ENCODE results near the gene RHBDL1. TPM values are rescaled to one million over a fixed set of nuclear protein-coding genes. Genes with fewer than 3 reads are reported as not detected.

The RHBDL1 gene
- total RNA-seq, 1 experiment from 2014 or later, result 2.9 TPM

DNA sequence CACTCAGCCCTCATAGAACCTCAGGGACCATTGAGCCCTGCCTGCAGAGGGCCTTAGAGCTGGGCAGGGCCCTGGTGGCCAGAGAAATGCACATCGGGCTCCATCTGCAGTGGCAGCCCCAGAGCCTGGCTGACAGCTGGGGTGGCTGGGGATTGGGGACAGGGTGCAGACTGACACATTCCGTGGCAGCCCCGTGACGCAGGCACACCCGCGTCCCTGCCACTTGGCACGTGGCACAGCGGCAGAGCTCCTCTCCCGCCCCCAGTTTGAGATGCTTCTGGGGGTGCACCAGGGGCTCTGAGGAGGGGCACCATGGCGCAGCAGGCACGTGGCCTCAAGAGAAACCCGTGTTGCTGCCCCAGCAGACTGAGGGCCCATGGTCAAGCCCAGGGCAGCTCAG is 27.9 kb downstream of the RHBDL1 start:
- Mint-ChIP-seq H3K9me3 (ENCODE audit: unreplicated experiment) (no peaks in the 10 kb centered on the region), H3K27ac (ENCODE audit: unreplicated experiment) (no peak overlapping the region), H3K4me1 (ENCODE audit: low read depth, unreplicated experiment) (no peaks in the 10 kb centered on the region), H3K27me3 (ENCODE audit: insufficient read depth, unreplicated experiment) (peaks cover 14% of the 10 kb centered on the region), H3K4me3 (ENCODE audit: unreplicated experiment) (no peak overlapping the region), H3K36me3 (ENCODE audit: insufficient read depth, unreplicated experiment) (peaks cover 6% of the 10 kb centered on the region)
- ChIA-PET CTCF (interaction anchor here (0.5 kb wide), 1 partner anchor 47 kb away, joined by 3 read pairs; no protein-coding TSS in a partner anchor), POLR2A (no interaction called here)
- Histone ChIP-seq H3K9me3 (no peaks in the 10 kb centered on the region), H3K27me3 (replicated peaks; ENCODE audit: control insufficient read depth, insufficient read depth, low read length) (no peaks in the 10 kb centered on the region; the same call in none of the 2 replicates), H3K4me3 (ENCODE audit: low read depth, low read length) (no peak overlapping the region), H3K4me1 (peaks cover 5% of the 10 kb centered on the region), H3K36me3 (ENCODE audit: control insufficient read depth, insufficient read depth, low read length) (no peaks in the 10 kb centered on the region)
- BruUV-seq (replicated peaks), result no TSS peak
- intact Hi-C loops (cut with micrococcal nuclease; ENCODE audit: unreplicated experiment), result no loop called here
- TF ChIP-seq, protein P1, sequence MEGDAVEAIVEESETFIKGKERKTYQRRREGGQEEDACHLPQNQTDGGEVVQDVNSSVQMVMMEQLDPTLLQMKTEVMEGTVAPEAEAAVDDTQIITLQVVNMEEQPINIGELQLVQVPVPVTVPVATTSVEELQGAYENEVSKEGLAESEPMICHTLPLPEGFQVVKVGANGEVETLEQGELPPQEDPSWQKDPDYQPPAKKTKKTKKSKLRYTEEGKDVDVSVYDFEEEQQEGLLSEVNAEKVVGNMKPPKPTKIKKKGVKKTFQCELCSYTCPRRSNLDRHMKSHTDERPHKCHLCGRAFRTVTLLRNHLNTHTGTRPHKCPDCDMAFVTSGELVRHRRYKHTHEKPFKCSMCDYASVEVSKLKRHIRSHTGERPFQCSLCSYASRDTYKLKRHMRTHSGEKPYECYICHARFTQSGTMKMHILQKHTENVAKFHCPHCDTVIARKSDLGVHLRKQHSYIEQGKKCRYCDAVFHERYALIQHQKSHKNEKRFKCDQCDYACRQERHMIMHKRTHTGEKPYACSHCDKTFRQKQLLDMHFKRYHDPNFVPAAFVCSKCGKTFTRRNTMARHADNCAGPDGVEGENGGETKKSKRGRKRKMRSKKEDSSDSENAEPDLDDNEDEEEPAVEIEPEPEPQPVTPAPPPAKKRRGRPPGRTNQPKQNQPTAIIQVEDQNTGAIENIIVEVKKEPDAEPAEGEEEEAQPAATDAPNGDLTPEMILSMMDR (IDR thresholded peaks at IDR 0.05; ENCODE audit: insufficient read depth in 1 of 2, low read depth in 1 of 2, low read length in 1 of 2, severe bottlenecking in 1 of 2, unreplicated experiment in 1 of 2), result no peak
- no peak for DNase-seq

DNA sequence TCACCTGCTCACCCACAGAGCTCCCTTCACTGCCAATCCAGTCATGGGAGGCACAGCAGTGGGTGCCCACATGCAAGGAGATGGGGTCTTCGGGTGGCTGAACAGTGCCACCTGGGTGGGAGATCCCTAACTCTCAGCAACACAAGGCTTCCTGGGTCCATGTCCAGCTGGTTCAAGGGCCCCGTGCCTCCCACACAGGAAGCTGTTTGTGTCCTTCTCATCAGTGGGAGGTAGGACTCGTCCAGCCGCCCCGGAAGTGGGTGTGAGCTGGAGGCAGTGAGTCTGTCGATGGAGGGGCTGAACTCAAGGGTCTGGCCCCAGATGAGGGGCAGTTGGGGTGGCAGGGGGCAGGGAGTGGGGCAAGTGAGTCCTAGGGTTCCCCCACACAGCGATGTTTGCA is 28.6 kb downstream of the RHBDL1 start:
- Histone ChIP-seq H3K9me3 (no peaks in the 10 kb centered on the region), H3K4me3 (ENCODE audit: low read depth, low read length) (no peak overlapping the region), H3K4me1 (peaks cover 5% of the 10 kb centered on the region), H3K27me3 (replicated peaks; ENCODE audit: control insufficient read depth, insufficient read depth, low read length) (no peaks in the 10 kb centered on the region; the same call in none of the 2 replicates), H3K36me3 (ENCODE audit: control insufficient read depth, insufficient read depth, low read length) (no peaks in the 10 kb centered on the region)
- BruUV-seq (replicated peaks), result no TSS peak
- ChIA-PET CTCF (interaction anchor here (0.5 kb wide), 1 partner anchor 47 kb away, joined by 3 read pairs; no protein-coding TSS in a partner anchor), POLR2A (no interaction called here)
- intact Hi-C loops (cut with micrococcal nuclease; ENCODE audit: unreplicated experiment), result no loop called here
- H3K9me3 Mint-ChIP-seq (ENCODE audit: unreplicated experiment), result no peaks in the 10 kb centered on the region
- TF ChIP-seq, protein P1 (IDR thresholded peaks at IDR 0.05; ENCODE audit: insufficient read depth in 1 of 2, low read depth in 1 of 2, low read length in 1 of 2, severe bottlenecking in 1 of 2, unreplicated experiment in 1 of 2), result no peak
- no peaks in the 10 kb centered on the region for H3K4me1 Mint-ChIP-seq (ENCODE audit: low read depth, unreplicated experiment)
- H3K4me3 Mint-ChIP-seq (ENCODE audit: unreplicated experiment), result peak overlapping the region; percentile 44
- no peak for DNase-seq
- no peak overlapping the region for H3K27ac Mint-ChIP-seq (ENCODE audit: unreplicated experiment)
- H3K36me3 Mint-ChIP-seq (ENCODE audit: insufficient read depth, unreplicated experiment), result peaks cover 6% of the 10 kb centered on the region
- peaks cover 14% of the 10 kb centered on the region for H3K27me3 Mint-ChIP-seq (ENCODE audit: insufficient read depth, unreplicated experiment)

DNA sequence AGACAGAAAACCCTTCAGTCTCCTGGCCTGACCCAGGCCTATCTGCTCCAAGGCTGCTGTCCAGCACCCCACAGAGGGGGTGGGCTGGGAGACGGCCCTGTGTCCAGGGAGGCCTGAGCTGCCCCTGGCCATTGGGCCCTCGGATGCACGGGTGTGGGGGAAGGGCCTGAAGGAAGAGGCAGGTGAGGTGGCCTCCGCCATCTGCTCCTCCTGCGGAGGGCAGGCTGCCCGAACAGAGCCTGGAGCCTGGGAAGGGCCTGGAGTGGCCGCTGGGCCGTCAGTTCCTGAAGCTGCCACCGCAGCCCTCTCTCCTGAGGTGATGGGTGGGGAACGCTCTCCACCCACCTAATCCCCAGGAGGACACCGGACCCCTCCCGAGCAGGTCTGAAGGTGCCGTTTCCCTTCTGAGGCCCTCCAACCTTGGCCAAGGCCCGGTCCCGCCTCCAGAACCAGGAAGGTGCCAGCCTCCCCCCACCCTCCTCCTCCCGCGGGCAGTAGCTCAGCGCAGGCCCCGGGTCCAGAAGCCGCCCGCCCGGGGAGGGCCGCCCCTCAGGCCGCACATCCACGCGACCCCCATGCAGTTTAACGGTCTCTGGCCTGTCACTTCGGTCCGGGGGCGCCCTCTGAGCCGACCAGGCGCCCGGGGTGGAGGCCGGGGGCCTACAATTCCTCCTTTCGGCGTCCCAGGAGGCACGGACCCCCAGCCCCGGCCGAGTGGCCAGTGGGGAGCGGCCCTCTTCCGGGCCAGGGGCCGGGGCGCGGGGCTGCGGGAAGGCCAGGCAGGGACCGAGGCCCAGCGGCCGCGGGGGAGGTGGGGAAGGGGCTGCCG is 29.3 kb downstream of the RHBDL1 start:
- peak overlapping the region; percentile 23 for H3K4me3 ChIP-seq (ENCODE audit: low read depth, low read length)
- intact Hi-C loops (cut with micrococcal nuclease; ENCODE audit: unreplicated experiment), result no loop called here
- ChIA-PET POLR2A (interaction anchor here (1.0 kb wide), 1 partner anchor 17 kb away, joined by 3 read pairs; no protein-coding TSS in a partner anchor), CTCF (no interaction called here)
- no peaks in the 10 kb centered on the region for H3K9me3 ChIP-seq
- BruUV-seq (replicated peaks), result no TSS peak
- Mint-ChIP-seq H3K4me1 (ENCODE audit: low read depth, unreplicated experiment) (no peaks in the 10 kb centered on the region), H3K9me3 (ENCODE audit: unreplicated experiment) (no peaks in the 10 kb centered on the region), H3K4me3 (ENCODE audit: unreplicated experiment) (peak overlapping the region; percentile 44), H3K36me3 (ENCODE audit: insufficient read depth, unreplicated experiment) (peaks cover 6% of the 10 kb centered on the region), H3K27ac (ENCODE audit: unreplicated experiment) (no peak overlapping the region), H3K27me3 (ENCODE audit: insufficient read depth, unreplicated experiment) (peaks cover 14% of the 10 kb centered on the region)
- TF ChIP-seq, protein P1 (IDR thresholded peaks at IDR 0.05; ENCODE audit: insufficient read depth in 1 of 2, low read depth in 1 of 2, low read length in 1 of 2, severe bottlenecking in 1 of 2, unreplicated experiment in 1 of 2), result no peak
- no peak for DNase-seq
- peaks cover 5% of the 10 kb centered on the region for H3K4me1 ChIP-seq
- no peaks in the 10 kb centered on the region for H3K36me3 ChIP-seq (ENCODE audit: control insufficient read depth, insufficient read depth, low read length)
- H3K27me3 ChIP-seq (replicated peaks; ENCODE audit: control insufficient read depth, insufficient read depth, low read length), result no peaks in the 10 kb centered on the region; the same call in none of the 2 replicates

Data from Caco-2 (cell line).